ENCODE measurements around the gene PLEK.

DNA sequence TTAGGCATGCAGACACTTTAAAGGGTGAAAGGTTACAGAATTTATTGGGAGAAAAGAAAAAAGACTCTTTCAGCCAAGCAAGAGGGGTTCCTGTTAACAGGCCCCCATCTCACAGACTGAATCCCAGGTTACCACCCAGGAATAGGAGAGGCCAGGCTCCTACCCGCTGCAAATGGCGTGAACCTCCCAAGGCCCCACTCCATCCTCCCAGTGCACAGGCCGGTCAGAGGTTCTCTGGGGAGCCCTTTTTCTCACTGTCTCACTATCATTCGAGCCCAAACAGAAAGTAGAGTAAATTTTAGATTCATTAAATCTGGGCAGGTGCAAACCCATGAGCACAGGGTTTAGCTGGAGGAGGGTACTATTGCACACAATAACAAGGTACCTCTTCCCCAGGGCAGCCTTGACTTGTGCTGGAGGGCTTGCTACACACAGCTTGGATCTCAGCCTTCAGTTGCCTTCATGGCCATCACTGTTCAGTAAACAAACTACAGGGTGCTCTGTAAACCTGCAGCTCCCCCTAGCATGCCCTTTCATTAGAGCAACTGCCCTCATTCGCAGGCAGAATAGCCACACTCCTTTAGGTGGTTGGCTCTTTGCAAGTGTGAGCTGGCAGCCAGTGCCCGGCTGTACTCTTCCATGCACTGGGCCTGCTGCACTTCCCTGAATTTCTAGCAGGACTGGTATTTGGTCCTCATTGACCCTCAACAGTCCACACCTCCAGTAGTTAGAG lies 7.3 kb upstream of the PLEK start:
- TF ChIP-seq, protein P1, sequence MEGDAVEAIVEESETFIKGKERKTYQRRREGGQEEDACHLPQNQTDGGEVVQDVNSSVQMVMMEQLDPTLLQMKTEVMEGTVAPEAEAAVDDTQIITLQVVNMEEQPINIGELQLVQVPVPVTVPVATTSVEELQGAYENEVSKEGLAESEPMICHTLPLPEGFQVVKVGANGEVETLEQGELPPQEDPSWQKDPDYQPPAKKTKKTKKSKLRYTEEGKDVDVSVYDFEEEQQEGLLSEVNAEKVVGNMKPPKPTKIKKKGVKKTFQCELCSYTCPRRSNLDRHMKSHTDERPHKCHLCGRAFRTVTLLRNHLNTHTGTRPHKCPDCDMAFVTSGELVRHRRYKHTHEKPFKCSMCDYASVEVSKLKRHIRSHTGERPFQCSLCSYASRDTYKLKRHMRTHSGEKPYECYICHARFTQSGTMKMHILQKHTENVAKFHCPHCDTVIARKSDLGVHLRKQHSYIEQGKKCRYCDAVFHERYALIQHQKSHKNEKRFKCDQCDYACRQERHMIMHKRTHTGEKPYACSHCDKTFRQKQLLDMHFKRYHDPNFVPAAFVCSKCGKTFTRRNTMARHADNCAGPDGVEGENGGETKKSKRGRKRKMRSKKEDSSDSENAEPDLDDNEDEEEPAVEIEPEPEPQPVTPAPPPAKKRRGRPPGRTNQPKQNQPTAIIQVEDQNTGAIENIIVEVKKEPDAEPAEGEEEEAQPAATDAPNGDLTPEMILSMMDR (conservative IDR thresholded peaks at IDR 0.05) = peak; percentile 63
- TF ChIP-seq EZH2 (IDR thresholded peaks at IDR 0.05; ENCODE audit: low read depth) = no peak
